IPS-18c (cell line): ENCODE measurements around the gene PODXL2.
A peak's percentile ranks its signal among the peaks of the same experiment; 100 is the strongest.

Source experiments
- H3K4me3 ChIP-seq: 2 replicates; pipeline ENCODE4 v1.7.0; 2013; ENCODE audit warnings: low read depth, mild to moderate bottlenecking, low read length, moderate library complexity; ENCODE audit not compliant: insufficient read depth
- H3K9me3 ChIP-seq: one replicate; pipeline ENCODE4 v1.6.1; 2013; ENCODE audit warnings: mild to moderate bottlenecking, low read length, moderate library complexity; ENCODE audit not compliant: control insufficient read depth, insufficient read depth

PODXL2 gene

GRCh38 chr3:127620637-127621375 lies 8.2 kb upstream of the PODXL2 start:
- Histone ChIP-seq H3K9me3 (no peaks in the 10 kb centered on the region), H3K4me3 (no peak overlapping the region)

- H3K9me3 ChIP-seq = no peaks in the 10 kb centered on the region
- no peak overlapping the region for H3K4me3 ChIP-seq
Measured at GRCh38 chr3:127622031-127622430, 7.0 kb upstream of the PODXL2 start.

GRCh38 chr3:127622772-127623576 lies 6.0 kb upstream of the PODXL2 start:
- H3K9me3 ChIP-seq = no peaks in the 10 kb centered on the region
- H3K4me3 ChIP-seq = no peak overlapping the region

- no peak overlapping the region for H3K4me3 ChIP-seq
- peaks cover 5% of the 10 kb centered on the region for H3K9me3 ChIP-seq
Measured at GRCh38 chr3:127624063-127624462, 4.9 kb upstream of the PODXL2 start.

- Histone ChIP-seq H3K4me3 (no peak overlapping the region), H3K9me3 (peaks cover 5% of the 10 kb centered on the region)
Measured at GRCh38 chr3:127625821-127626220, 3.2 kb upstream of the PODXL2 start.

GRCh38 chr3:127628426-127628787 lies 578 bp upstream of the PODXL2 start:
- Histone ChIP-seq H3K9me3 (peaks cover 5% of the 10 kb centered on the region), H3K4me3 (no peak overlapping the region)

GRCh38 chr3:127629467-127630403 lies 750 bp downstream of the PODXL2 start:
- peak overlapping the region; percentile 45 for H3K4me3 ChIP-seq
- H3K9me3 ChIP-seq = peaks cover 5% of the 10 kb centered on the region

GRCh38 chr3:127630811-127631714 lies 2.1 kb downstream of the PODXL2 start:
- H3K4me3 ChIP-seq = no peak overlapping the region
- H3K9me3 ChIP-seq = peaks cover 5% of the 10 kb centered on the region

GRCh38 chr3:127632035-127632820 lies 3.2 kb downstream of the PODXL2 start:
- Histone ChIP-seq H3K4me3 (no peak overlapping the region), H3K9me3 (peaks cover 5% of the 10 kb centered on the region)

GRCh38 chr3:127634653-127635052 lies 5.7 kb downstream of the PODXL2 start:
- H3K4me3 ChIP-seq = no peak overlapping the region
- H3K9me3 ChIP-seq = no peaks in the 10 kb centered on the region

GRCh38 chr3:127637546-127637945 lies 8.6 kb downstream of the PODXL2 start:
- H3K9me3 ChIP-seq = no peaks in the 10 kb centered on the region
- no peak overlapping the region for H3K4me3 ChIP-seq

GRCh38 chr3:127637971-127638370 lies 9.0 kb downstream of the PODXL2 start:
- Histone ChIP-seq H3K4me3 (no peak overlapping the region), H3K9me3 (no peaks in the 10 kb centered on the region)

GRCh38 chr3:127639173-127640041 lies 10.4 kb downstream of the PODXL2 start:
- H3K9me3 ChIP-seq = no peaks in the 10 kb centered on the region
- H3K4me3 ChIP-seq = no peak overlapping the region

GRCh38 chr3:127640042-127640355 lies 11.0 kb downstream of the PODXL2 start:
- Histone ChIP-seq H3K4me3 (no peak overlapping the region), H3K9me3 (no peaks in the 10 kb centered on the region)

- Histone ChIP-seq H3K9me3 (no peaks in the 10 kb centered on the region), H3K4me3 (no peak overlapping the region)
Measured at GRCh38 chr3:127644641-127645370, 15.8 kb downstream of the PODXL2 start.
